HG03378 (cell line): ENCODE measurements around the gene CYP27A1.

Experiments used
- ATAC-seq: cut with Tn5 transposase; IDR thresholded peaks from one replicate; pipeline ENCODE4 v1.9.1; 2021; ENCODE audit warnings: mild to moderate bottlenecking, moderate library complexity; ENCODE audit not compliant: unreplicated experiment

The CYP27A1 gene

DNA sequence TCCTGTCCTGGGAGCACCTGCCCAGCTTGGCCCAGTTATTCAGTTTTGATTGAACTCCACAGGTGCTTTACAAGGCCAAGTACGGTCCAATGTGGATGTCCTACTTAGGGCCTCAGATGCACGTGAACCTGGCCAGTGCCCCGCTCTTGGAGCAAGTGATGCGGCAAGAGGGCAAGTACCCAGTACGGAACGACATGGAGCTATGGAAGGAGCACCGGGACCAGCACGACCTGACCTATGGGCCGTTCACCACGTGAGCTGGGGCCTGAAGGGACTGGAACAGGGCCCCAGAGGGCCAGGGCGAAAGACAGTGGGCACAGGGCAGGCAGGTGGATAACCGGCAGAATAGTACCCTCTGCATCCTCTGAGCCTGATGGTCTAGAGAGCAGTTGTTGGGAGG lies 27.6 kb downstream of the CYP27A1 start:
- no peak for ATAC-seq

DNA sequence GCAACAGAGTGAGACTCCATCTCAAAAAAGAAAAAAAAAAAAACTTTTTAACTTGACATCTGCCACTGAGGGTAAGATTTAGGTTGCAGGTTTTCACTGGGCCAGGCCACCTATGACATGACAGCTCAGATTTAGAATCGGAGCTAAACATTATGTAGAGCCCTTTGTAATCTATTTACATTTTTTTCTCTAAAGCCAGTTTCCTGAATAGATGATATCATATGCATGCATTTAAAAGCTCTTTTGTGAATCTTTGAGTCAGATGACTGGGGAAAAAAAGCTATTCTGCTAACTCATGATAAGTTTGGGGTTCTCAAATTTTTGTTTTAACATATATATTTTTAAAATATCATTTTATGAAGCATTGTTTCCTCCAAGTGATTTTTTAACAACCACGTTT lies 28.3 kb downstream of the CYP27A1 start:
- no peak for ATAC-seq

DNA sequence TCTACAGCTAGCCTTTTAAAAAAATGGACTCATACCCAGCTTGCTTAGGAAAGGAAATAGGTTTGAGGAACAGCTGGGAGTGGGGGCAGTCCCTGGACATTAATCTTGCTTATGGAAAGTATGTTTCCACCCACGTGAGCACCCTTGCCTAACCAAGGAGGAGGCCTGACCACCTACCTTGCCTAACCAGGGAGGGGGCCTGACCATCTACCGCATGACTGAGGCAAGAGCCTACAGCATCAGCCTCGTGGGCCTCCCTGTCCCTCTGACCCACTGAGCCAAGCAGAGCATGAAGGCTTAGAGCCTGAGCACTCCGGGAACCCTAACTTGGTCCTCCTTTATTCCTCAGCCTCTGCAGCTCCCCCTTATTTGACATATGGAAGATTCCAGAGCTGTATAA lies 29.4 kb downstream of the CYP27A1 start:
- ATAC-seq, result no peak

DNA sequence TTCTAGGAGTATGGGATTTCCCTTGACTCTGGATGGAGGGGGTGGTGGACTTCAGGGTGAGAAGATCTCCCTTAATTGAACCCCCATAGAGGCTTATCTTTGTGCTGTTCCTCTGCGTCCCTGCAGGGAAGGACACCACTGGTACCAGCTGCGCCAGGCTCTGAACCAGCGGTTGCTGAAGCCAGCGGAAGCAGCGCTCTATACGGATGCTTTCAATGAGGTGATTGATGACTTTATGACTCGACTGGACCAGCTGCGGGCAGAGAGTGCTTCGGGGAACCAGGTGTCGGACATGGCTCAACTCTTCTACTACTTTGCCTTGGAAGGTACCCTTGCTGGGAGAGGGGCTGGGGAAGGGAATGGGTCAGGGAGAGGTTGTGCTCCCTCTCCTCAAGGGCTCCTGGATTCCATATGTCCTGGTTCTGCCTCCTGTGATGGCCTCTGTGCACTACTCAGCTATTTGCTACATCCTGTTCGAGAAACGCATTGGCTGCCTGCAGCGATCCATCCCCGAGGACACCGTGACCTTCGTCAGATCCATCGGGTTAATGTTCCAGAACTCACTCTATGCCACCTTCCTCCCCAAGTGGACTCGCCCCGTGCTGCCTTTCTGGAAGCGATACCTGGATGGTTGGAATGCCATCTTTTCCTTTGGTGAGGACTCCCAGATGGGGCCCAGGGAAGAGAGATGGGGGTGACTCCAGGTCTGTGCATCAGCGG lies 30.3 kb downstream of the CYP27A1 start:
- no peak for ATAC-seq

DNA sequence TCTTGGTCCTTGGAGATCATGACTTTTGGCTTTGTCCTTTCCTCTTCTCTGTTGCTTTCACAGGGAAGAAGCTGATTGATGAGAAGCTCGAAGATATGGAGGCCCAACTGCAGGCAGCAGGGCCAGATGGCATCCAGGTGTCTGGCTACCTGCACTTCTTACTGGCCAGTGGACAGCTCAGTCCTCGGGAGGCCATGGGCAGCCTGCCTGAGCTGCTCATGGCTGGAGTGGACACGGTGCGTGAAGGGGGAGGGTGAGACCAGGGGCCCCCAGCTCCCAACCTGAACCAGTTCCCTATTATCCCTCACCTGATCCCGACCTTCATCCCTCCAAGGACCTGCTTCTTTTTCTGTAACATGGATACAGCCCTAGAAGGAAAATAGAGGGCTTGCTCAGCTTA lies 30.9 kb downstream of the CYP27A1 start:
- ATAC-seq, result no peak

DNA sequence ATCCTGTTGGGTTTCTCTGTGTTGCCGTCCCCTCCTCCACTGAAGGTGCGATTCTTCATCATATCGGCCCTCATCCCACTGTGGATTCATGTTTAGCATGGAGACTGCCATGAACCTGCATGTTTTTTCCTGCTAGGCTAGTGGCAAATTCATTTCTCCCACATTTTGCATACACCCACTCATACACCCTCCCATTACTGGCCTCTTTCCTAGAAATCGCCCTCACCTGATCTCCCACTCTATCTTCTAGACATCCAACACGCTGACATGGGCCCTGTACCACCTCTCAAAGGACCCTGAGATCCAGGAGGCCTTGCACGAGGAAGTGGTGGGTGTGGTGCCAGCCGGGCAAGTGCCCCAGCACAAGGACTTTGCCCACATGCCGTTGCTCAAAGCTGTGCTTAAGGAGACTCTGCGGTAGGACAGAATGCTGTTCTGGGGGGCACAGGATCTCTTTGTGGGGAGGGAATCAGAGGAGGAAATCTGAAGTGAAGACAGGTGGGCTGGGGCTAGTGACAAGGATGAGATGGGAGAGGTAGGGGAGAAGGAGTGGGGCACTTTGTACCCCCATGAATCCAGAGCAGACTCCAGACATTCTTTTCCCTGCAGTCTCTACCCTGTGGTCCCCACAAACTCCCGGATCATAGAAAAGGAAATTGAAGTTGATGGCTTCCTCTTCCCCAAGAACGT lies 32.0 kb downstream of the CYP27A1 start:
- ATAC-seq, result no peak

DNA sequence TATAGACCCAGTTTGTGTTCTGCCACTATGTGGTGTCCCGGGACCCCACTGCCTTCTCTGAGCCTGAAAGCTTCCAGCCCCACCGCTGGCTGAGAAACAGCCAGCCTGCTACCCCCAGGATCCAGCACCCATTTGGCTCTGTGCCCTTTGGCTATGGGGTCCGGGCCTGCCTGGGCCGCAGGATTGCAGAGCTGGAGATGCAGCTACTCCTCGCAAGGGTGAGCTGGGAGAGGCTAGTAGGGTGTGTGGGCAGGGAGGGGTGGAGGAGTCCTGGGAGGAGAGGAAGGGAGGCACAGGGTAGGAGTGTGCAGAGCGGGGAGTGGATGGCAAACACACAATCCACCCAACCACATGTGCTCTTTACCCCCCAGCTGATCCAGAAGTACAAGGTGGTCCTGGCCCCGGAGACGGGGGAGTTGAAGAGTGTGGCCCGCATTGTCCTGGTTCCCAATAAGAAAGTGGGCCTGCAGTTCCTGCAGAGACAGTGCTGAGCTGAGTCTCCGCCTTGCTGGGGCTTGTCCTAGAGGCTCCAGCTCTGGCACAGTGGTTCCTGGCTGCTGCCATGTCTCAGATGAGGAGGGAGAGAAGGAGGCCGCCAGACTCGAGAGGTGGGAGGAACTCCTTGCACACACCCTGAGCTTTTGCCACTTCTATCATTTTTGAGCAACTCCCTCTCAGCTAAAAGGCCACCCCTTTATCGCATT lies 32.7 kb downstream of the CYP27A1 start:
- no peak for ATAC-seq

DNA sequence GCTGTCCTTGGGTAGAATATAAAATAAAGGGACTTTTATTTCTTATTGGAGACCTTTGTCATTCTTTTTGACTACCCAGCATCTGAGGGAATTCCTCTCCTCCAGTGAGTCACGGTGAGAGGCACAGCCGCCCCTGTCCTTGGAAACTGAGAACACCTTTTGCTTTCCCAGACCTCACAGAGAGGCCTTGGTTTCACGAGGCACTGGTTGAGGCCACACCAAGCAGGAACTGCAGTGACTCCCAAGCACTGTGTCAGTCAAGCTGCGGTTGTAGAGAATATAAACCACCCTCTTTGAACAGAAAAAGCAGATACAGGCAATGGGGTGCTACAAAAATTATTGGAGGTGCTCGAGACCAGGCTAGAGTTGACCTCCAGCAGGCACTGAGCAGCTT lies 33.3 kb downstream of the CYP27A1 start:
- no peak for ATAC-seq

DNA sequence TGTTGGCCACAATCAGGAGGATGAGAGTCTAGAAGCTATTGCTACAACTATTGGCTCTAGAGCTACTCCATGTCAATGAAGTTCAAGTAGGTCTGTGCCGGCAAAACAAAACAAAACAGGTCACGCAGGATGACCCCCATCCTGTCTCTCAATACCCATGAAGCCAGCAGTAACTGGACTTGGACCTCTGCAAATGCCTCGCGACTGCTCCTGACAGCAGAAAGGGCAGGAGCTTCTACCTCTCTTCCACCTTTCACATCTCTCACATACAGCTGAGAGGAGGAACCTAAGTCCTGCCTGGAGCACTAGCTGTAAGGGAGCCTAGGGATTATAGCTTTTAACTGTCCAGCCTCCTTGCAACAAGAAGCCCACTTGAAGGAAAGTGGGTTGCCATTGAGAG lies 33.7 kb downstream of the CYP27A1 start:
- ATAC-seq, result no peak

DNA sequence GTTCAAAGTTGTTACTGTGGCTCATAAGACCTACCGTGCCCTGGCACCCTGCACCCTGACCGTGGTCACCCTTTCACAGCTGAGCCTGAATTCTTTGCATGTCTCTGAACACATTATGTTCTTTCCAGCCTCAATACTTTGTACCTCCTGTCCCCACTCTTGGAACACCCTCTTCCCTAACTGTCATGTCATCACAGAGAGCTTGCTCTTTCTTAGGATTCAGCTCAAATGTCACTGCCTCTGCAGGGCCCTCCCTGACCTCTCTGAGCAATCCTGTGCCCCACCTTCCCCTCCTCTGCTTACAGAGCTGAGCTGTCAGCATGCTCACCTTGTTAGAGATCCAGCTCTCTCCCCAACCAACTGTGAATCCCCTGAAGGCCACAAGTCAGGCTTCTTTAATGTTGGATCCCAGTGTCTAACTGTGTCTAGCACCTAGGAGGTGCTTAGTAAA lies 34.6 kb downstream of the CYP27A1 start:
- no peak for ATAC-seq

DNA sequence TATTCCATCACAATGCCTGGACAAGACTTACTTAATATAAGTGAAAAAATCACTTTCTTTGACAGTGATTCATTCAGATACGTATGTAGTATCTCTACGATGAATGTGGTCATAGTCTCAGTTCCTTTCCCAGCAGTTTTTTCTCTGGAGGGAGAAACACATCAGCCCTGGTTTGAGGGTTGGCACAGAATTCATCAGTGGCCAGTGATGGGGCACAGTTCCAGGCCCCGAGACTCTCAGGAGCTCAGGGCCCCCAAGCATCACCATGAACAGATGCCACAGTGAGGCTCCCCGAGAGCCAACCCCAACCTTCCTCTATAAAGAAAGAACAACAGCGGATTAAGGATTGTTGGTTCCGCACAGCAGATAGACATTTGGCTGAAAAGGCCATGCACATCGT lies 37.1 kb downstream of the CYP27A1 start:
- ATAC-seq, result no peak

DNA sequence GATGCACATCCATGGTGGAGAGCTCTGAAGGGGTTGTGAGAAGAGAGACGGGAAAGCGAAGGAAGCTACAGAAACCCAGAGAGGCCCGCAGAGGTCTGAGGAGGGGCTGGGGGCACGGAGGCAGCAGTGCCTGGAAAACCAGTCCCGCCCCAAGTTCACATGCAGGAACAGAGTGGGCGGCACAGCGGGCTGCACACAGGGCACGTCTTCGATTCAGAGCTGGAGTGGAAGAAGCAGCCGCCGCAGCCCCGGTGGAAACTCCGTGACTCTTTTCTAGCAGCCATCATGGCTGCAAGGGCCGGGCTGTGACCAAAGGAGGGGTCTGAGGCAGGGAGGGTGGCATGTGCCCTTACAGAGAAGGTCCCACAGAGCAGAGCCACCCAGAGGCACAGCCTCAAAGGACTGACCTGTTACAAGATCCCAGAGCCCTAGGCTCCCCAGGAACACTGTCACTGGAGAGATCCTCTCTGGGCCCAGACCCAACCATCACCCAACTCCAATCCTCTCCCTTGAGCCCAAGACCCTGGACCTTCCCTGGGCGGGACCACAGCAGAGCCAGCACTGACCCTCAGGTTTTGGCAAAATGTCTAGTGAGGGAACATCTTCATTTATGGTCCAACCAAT lies 38.9 kb downstream of the CYP27A1 start:
- no peak for ATAC-seq

DNA sequence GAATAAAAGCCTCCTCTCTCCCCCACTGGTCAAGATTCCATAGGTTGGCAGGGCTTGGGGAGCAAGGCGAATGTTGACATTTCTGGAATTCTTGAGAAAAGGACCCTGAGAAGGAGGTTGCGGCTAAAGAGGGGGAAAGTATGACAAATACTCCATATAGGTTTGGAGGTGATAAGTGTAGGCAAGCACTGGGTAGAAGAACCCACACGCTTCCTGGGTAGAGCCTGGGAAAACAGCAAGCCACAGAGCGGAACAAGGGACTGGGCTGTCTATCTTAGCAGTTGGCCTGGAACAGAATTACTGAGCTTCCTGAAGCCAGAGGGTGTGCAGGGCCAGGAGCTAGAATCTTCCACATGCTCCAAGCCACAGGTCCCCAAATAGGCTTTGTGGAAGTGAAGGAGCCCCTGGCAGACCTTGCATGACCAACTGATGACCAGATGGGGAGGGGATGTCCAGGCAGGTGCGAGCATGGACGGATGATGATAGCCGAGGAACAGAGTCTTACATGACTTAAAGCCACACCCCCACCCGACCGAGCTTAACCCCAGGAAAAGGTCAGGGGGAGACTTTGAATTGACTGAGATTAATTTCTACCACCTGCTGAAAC lies 39.8 kb downstream of the CYP27A1 start:
- ATAC-seq, result no peak

DNA sequence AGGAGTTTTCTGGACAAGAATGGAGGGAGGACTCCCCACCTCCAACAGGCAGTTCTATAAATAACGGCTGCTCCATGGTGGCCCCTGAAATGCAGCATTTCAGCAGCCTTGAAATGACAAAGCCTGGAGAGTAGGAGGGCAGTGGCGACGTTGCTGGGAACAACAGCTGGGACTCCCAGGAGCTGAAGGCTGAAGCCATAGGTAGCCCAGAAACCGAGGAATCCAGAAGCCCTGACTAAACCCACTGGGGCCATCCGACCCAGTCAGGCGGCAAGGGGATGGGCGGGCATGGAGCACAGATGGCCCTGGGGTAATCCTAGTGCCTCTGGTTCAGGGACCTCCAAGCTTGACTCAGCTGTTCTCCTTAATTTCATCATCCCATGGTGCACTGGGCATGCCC lies 40.7 kb downstream of the CYP27A1 start:
- no peak for ATAC-seq

DNA sequence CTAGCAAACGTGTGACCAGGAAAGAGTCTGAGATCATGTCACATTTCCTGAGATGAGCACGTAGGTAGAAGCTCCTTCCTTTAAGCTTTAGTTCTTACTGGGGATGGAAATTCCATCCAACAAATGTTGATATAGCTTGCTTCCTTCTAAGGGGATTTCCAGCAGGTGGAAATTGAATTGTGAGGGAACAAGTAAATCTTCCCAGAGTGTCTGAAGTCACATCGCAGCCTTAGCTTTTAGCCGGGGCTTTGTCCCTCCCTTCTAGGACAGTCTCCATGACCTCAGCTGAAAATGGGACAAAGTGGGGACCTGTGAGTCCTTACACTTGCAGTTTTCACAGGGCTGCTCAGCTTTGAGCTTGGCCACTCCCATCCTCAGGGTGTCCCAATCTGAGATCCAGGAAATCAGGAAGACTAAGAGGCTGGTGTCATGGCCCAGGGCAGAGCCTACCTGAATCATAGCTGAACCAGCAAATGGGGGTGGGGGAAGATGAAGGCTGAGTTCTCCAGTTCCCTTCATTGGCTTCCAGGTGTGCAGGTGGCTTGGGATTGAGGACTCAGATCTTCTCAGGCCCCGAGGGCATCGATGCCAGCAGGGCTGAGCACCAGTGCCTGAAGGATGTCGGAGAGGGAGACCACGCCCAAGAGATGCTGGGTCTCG lies 41.4 kb downstream of the CYP27A1 start:
- no peak for ATAC-seq

DNA sequence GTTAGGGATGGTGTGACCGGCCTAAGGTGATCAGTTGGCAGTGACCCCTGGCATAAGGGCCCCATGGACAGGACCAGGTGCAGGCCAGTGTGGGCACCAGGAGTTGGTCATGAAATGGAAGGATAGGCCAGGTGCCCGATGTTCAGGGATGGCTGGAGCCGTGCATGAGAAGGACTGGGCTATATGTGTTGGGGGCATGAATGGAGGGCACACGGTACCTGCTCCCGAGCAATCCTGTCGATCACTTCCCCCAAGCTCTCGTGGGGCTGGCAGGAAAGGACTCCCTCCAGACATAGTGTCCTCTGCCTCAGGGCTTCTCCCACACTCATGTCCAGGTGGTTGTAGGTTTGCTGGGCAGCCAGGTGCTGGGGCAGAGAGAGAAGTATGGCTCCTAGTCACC lies 42.1 kb downstream of the CYP27A1 start:
- no peak for ATAC-seq

DNA sequence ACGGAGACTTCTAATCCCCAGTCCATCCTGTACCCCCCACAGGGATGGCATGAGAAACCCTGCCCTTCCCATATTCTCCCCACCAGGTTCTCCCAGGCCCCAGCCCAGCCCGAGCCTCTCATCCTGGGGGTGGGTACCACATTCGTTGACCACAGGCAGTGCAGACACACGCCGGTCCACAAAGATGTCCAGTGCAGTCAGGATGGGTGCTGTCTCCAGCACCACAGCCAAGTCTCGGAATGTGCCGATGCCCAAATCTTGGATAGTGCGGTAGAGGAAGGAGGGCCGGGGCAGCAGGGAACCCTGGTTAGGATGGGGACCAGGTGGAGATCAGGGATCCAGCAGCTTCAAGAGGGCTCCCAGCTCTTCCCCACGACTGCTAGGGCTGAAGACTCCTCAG lies 44.8 kb downstream of the CYP27A1 start:
- no peak for ATAC-seq

DNA sequence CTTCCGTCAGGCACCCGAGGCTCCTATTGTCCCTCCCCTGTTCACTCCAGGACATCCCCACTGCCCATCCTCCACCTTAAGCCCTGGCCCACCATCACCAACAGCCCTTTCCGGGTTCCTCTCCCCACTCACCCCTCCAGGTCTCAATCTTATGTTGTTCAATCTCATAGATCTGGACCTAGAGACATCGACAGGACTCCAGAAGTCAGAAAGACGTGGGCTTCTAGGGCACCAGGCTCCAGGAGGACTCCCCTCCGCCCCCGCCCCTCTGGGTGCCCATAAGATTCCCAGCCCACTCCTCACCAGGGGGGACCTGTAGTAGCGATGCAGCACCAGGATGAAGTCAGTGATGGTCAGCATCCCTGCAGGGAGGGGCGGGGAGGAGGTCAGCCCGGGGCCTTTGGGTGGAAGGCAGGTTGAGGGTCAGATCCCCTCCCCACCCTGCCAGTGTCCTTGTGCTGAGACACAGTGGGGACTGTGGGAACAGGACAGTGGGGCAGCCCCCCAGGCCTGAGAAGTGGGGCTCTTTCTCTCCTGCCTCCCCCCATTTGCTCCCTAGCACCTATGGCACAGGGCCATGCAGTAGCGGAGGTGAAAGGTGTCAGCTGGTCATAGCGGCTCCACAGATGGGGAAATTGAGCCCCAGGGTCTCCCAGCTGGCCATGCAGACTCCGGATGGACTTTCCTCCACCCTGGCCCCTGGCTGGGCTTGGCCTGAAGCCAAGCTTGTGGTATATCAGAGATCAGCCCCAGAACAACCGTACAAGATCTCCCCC lies 45.9 kb downstream of the CYP27A1 start:
- no peak for ATAC-seq

DNA sequence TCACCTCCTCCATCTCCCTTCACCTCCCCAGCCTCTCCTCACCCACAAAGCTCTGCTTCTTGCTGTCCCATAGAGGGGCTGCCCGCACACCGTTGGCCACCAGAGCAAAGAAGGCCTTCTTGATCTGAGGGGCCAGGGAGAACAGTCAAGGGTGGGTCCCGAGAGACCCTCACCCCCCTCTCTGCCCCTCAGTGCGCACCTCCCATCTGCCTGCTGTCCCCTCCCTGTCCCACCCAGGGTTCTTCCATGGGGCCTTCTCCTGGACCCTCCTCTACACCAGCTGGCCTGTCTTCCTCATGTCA lies 46.5 kb downstream of the CYP27A1 start:
- no peak for ATAC-seq

DNA sequence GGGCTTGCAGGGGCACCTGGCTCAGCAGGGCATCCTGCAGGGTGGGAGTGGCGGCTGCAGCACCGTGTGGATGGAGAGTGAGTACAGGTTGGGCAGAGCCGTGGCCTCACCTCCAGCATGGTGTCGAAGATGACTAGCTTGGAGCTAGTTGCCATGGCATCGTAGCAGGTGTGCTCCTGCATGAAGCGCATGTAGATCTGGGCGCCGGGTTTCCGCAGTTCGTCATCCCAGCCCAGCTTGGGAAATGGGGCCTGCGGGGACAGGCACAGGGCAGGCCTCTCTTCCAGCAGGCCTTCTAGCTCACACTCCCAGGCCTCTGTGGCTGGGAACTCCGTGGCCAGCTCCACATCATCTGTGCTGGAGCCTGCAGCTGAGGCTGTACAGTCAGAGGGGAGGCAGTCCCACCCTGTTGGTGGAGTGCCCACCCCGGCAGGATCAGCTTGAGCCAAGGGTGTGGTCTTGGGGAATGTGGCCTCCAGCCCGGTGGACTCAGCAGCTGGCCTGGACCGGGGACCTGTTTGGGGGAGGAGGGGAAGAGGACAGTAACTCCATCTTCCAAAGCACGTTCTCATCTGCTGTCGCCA lies 48.0 kb downstream of the CYP27A1 start:
- no peak for ATAC-seq
